GM18507 (cell line): ENCODE measurements around the gene GNG7.
"Not testable (repeated sequence)": the region's sequence is repeated elsewhere in the genome, so short reads cannot be mapped to it uniquely, and the experiment has no call there.

Experiments
- DNase-seq: peaks from one replicate; pipeline ENCODE4 v3.0.0; 2011; ENCODE audit warnings: low read depth; ENCODE audit not compliant: insufficient read length; ENCODE audit errors: extremely low spot score
- FAIRE-seq: peaks from 2 replicates; lab custom pipeline; 2011; peaks lifted over from hg19 to GRCh38; lab: Jason Lieb, UNC

GNG7 gene

GRCh38 chr19:2572152-2572551 is 130.3 kb downstream of the GNG7 start:
- DNase-seq, FAIRE-seq: not testable (repeated sequence)

GRCh38 chr19:2569596-2570465 is 132.7 kb downstream of the GNG7 start:
- DNase-seq (no peak), FAIRE-seq (no peak)

- DNase-seq (no peak), FAIRE-seq (no peak)
Measured at GRCh38 chr19:2567996-2568395, 134.5 kb downstream of the GNG7 start.

GRCh38 chr19:2567580-2567979 is 134.9 kb downstream of the GNG7 start:
- DNase-seq (no peak), FAIRE-seq (no peak)

- not testable (repeated sequence) for DNase-seq, FAIRE-seq
Measured at GRCh38 chr19:2563546-2563945, 138.9 kb downstream of the GNG7 start.

GRCh38 chr19:2561895-2562294 is 140.6 kb downstream of the GNG7 start:
- DNase-seq (peak; percentile 70), FAIRE-seq (peak; percentile 93)

GRCh38 chr19:2561221-2561620 is 141.3 kb downstream of the GNG7 start:
- no peak for DNase-seq
- FAIRE-seq = no peak

GRCh38 chr19:2560369-2560768 is 142.1 kb downstream of the GNG7 start:
- FAIRE-seq (no peak), DNase-seq (no peak)

GRCh38 chr19:2558543-2558942 is 144.0 kb downstream of the GNG7 start:
- no peak for DNase-seq
- no peak for FAIRE-seq

GRCh38 chr19:2558131-2558530 is 144.4 kb downstream of the GNG7 start:
- DNase-seq, FAIRE-seq: not testable (repeated sequence)

- no peak for FAIRE-seq
- DNase-seq = no peak
Measured at GRCh38 chr19:2557093-2557440, 145.4 kb downstream of the GNG7 start.

- FAIRE-seq (no peak), DNase-seq (no peak)
Measured at GRCh38 chr19:2556221-2557092, 146.0 kb downstream of the GNG7 start.

GRCh38 chr19:2555422-2556220 is 146.9 kb downstream of the GNG7 start:
- no peak for FAIRE-seq

GRCh38 chr19:2554856-2555255 is 147.6 kb downstream of the GNG7 start:
- DNase-seq = no peak
- no peak for FAIRE-seq

More at GRCh38 chr19:2555422-2556220, 146.9 kb downstream of the GNG7 start:
- no peak for DNase-seq

GRCh38 chr19:2553510-2553909 is 149.0 kb downstream of the GNG7 start:
- DNase-seq (no peak), FAIRE-seq (no peak)

GRCh38 chr19:2552859-2553258 is 149.6 kb downstream of the GNG7 start:
- DNase-seq (peak; percentile 63), FAIRE-seq (peak; percentile 98)

- DNase-seq (no peak), FAIRE-seq (no peak)
Measured at GRCh38 chr19:2551864-2552185, 150.7 kb downstream of the GNG7 start.

GRCh38 chr19:2551172-2551863 is 151.2 kb downstream of the GNG7 start:
- no peak for FAIRE-seq

GRCh38 chr19:2550431-2551171 is 151.9 kb downstream of the GNG7 start:
- FAIRE-seq = no peak
- no peak for DNase-seq

More at GRCh38 chr19:2551172-2551863, 151.2 kb downstream of the GNG7 start:
- no peak for DNase-seq
